Activated T-cell treated with anti-CD3 and anti-CD28 coated beads for 1 hour (primary cell): ENCODE results near the gene TPCN2.

Experiments used
- DNase-seq: peaks from one replicate; pipeline ENCODE4 v3.0.0-alpha.2; 2020; ENCODE audit warnings: low read depth

The TPCN2 gene

DNA sequence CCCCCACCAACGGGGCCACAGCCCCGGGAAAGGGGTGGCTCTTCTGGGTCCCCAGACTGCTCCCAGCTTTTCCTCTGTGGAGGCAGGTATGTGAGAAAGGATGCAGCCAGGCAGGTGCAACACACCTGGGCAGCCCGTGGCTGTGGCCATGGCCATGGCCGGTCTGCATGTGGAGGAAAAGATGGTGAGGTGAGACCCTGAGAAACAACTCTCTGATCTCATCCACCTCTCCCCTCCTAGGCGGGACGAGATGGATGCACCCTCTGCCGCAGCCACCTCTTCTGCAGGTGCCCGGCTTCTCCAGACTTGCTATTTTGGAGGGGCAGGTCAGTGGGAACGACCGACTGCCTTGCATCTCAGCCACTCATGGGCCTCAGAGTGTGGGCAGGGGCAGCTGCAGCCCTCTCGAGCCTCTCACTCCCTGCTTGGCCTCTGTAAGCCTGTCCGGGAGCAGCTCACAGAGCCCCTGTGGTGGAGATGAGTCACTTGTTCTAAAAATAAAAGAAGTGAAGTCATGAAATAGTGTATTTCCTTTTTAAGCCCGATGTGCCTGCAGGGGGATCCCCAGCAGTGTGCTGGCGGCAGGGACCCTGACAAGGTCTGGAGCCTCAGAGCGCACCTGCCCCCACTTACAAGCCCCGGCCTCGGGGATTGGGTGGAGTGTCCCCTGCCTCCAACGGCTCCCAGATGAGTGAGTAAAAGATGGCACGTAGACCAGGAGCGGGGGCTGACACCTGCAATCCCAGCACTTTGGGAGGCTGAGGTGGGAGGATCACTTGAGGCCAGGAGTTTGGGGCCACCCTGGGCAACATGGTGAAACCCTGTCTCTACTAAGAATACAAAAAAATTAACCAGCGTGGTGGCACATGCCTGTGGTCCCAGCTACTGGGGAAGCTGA is 117.7 kb downstream of the TPCN2 start:
- no peak for DNase-seq

DNA sequence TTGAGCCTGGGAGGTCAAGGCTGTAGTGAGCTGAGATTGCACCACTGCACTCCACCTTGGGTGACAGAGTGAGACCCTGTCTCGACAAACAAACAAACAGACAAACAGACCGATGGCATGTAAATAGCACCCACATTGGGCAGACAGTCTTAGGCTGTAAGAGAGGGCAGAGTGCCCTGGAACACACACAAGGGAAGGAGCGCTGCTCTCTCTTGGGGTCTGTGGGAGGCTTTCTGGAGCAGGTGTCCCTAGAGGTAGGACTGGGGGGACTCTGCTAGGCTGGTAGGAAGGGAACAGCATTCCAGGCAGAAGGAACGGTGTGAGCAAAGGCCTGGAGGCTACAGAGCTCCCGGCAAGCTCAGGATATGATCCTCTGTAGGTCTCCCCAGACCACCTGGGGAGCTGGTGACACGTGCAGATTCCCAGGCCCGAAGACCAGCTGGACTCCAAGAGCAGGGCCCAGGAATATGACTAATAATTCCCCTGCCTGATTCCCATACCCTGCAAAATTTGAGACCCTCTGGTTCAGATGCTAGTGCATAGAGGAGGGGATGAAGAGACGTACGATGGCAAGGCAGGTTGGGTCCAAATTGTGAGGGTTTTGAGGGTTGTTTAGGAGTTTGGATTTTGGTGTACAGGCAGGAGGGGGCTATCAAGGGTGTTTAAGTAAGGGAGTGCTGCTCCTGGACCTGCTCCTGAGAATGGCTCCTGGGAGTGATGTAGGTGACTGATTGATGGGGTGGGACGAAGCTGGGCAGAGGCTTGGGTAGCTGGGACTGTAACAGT is 118.6 kb downstream of the TPCN2 start:
- no peak for DNase-seq

DNA sequence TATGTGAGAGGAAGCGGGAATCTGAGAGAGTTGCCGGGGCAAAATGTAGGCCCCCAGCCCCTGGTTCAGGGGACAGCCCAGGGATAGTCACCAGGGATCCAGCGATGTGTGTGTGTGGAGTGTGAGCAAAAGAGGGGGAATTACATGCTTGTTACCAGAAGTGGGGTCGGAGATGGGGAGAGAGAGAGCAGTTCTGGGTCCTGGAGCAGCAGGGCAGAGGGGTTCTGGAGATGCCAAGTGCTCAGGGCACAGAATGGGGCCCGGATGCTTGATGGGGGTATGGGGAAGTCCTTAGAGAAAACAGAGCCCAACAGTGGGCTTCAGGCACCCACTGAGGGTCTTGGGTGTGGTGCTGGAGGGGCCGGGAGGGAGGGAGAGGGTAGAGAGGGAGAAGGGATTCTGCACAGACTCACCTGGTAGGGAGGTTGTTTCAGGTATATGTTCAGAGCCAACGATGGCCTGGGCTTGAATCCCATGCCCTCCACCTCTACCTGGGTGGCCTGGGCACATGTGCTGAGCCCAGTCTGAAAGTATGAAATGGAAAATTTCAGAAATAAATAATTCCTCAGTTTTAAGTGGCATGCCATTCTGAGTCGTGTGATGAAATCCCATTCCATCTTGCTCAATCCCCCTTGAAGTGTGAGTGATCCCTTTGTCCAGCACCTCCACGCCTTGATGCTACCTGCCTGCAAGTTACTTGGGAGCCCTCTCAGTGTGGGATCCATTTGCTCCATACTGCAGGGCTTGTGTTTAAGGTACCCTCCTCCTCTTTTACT is 119.4 kb downstream of the TPCN2 start:
- DNase-seq: no peak

DNA sequence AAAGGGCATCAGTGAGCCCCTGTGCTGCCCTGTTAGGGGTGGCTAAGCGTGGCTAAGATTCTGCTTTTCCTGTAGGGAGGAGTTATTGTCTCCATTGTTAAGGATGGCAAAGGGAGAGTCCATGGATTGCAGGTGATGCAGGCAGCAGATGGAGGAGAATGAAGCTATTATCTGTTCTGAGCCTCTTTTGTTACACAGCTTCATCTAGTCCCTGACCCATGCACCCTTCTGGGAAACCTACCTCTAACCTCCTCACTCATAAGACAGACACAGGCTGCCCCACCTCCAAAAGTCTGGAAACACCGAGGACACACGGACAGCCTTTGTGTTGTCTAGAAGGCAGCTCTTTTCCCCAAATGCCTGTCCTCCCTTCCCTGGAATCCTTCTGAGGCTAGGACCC is 120.7 kb downstream of the TPCN2 start:
- DNase-seq: no peak

DNA sequence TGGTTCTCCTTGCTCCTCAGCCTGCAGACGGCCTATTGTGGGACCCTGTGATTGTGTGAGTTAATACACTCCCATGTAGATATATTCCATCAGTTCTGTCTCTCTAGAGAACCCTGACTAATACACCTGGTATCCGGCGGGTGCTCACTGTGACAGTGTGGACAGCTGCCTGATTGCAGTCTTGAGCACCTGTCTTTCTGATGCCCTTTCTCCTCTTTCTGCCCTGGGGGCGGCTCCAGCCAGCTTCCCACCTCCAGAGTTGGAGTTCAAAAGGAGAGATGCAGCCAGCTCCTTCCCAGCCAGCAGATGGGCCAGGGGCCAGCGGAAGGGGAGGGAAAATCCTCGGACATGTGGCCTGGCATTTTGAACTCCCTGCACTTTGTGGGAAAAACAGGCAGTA is 122.0 kb downstream of the TPCN2 start:
- DNase-seq: no peak

DNA sequence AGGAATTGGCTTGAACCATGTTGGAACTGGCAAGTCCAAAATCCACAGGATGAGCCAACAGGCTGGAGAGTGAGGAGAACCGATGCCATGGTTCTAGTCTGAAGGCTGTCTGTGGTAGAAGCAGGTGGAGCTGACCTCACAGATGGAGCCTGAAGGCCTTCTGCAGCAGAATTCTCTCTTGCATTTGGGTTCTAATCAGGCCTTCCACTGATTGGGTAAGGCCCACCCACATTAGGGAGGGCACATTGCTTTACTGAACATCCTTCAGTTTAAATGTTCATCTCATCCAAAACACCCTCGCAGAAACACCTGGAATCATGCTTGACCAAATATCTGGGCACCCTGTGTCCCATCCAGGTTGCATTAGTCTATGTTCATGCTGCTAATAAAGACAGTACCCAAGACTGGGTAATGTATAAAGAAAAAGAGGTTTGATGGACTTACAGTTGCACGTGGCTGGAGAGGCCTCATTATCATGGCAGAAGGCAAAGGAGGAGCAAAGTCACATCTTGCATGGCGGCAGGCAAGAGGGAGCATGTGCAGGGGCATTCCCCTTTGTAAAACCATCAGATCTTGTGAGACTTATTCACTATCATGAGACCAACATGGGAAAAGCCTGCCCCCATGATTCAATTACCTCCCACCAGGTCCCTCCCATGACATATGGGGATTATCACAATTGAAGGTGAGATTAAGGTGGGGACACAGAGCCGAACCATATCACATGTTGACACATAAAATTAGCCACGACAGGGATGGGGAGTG is 122.9 kb downstream of the TPCN2 start:
- DNase-seq: no peak

DNA sequence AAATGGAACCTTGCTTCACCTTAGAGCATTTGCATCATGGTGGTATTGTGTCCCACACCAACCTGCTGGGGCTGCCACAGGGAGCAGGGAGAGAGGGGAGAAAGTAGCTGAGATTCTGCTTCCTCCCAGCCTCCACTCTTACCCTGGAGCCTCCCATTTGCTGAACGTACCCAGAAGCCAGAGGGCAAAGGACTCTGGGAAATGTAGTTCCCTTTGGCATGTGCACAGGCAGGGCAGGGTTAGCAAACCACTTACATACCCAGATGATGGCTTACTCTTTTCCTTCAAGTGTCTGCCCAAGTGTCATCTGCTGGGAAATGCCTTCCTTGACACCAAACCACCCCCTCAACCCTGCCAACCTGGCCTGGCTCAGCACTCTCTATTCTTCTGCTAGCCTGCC is 123.9 kb downstream of the TPCN2 start:
- DNase-seq: no peak

DNA sequence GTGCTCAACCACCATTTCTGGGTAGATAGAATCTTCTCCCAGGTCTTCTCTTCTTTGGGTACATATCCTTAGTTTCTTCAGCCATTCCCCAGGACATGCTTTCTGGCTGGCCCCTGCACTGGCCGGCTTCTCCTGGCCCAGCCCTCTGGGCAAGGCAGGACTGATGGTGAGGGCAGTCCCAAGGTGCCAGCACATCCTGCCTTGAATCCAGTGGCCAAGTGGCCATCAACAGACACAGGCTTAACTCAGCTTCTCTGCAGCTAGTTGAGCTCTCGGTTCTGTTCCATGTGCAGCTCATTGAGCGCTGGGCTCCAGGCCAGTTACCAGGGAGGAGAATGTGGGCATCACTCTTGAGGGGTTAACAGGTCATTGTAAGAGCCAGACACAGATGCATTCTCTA is 124.6 kb downstream of the TPCN2 start:
- no peak for DNase-seq

DNA sequence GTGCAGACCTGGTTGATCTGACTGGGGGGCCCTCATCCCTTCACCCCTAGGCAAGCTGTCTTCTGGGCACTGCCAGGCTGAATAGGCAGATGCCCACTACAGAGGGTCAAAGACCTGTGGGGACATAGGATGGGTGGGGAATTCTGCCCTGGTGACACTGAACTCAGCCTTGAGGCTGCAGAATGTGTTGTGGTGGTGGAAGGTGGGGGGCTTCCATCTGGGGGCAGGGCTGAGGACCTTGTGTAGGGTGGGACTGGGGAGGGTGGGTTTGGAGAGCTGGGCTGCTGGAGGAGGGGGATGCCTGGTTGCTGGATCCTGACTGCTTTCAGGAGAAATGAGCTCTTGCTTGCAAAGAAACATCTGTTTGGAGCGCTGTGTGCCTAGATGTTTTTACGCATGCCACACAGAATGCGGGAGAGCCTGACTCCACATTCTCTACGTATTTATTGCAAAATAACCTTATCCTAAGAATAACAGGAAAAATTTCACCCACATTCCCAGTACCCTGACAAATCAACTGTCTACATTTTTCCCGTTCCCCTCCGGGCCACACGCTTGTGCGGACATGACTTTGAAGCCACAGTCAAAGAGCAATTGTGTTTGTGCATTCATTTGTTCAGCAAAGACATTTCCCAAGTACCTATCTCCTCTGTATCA is 125.3 kb downstream of the TPCN2 start:
- DNase-seq: no peak

DNA sequence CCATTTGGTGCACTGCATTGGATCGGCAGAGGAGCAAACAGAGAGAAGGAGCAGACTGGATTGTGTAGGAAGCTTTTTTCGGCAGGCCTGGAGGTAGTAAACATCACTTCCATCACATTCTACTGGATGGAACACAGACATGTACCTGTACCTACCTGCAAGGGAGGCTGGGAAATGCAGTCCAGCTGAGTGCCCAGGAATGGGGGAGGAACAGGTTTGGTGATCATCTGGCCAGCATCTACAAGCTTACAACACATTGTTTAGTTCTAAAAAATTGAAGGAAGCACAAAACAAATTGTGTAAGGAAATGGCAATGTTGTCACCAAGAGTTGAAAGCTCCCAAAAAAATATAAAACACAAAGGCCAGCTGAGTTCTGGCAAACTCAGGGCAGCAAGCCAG is 126.1 kb downstream of the TPCN2 start:
- no peak for DNase-seq

DNA sequence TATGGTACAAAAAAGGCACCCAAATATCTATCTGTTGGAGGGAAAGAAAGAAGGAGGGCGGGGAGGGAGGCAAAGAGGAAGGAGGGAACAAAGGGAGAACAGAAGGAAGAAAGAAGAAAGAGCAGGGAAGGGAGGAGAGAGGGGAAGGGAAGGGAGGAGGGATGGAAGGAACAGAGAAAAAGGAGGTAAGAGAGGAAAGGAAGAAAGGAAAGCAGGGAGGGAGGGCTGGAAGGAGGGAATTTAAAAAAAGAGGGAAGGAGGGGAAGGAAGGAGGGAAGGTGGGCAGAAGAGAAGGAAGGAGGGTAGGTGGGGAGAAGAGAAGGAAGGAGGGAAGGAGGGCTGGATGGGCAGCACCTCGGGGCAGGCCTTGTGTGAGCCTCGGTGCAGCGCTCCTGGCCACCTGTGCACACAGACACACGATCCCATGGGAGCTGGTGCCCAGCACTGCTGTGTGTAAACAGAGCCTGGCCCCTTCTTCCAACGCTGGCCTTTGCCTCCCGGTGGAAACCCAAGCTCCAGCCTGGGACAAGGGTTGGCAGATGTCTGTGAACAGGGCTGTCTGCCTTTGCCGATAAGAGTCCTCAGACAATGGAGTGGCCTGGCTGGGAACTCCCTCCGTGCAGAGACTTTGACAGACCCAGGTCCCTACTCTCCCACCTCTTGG is 130.2 kb downstream of the TPCN2 start:
- no peak for DNase-seq

DNA sequence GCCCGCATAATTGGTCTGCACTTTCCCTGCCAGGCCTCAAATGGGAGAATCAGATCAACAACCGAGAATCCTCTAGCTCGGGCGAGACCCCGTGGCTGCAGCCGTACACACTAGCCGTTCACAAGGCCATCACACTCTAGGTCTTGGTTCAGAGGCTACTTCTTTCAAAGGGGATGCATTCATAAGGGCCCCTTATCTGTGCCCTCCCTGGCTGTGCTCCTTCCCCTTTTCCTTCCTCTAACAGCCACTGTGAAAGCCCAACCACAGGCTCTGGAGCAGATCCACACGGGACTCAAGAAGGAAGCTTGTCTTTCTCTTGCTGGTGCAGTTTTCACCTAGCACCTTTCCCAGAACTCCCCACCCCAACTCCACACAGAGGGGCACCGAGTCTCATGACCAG is 131.5 kb downstream of the TPCN2 start:
- DNase-seq: no peak

DNA sequence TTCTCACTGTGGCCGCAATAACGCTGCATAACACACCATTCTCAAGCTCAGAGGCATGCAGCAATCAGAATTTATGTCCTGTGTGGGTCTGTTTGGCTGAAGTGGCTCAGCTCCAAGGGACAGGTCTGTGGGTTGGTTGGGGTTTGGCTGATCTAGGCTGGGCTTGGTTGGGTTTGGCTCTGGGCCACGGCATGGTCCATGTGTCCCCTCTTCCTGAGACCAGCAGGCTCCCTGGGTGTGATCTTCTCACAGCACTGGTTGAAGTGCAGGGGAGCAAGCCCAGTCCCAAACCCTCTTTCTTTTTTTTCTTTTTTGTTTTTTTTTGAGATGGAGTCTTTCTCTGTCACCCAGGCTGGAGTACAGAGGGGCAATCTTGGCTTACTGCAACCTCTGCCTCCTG is 132.0 kb downstream of the TPCN2 start:
- no peak for DNase-seq

DNA sequence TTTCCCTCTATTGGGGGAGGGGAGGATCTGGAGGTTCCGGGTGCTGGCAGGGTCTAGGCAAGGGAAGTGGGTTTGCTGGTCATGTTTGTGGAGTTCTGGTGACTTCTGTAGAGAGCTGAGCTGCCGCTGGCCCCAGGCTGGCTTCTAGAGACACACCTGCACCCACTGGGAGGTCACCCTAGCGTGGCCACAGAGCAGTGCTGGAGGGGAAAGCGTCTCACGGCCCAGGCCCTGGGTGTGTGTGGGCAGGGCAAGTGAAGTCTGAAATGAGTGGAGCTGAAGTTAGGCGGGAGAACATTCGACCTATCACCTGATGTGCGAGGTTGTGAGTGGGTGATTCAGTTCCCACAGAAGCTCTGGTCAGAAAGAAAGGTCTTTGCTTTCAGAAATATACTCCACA is 134.9 kb downstream of the TPCN2 start:
- DNase-seq: no peak
